IPS DF 4.7 (cell line): Measurements from ENCODE around the gene MX1.

Experiments used
- DNase-seq: peaks from one replicate; pipeline ENCODE4 v3.0.0-alpha.2; 2013; ENCODE audit warnings: low spot score; ENCODE audit errors: extremely low read depth

The MX1 gene

GRCh38 chr21:41431788-41432548 lies 5.9 kb downstream of the MX1 start:
- DNase-seq = no peak

- DNase-seq = no peak
Observed at GRCh38 chr21:41432562-41433460, 6.8 kb downstream of the MX1 start.

- DNase-seq = no peak
Observed at GRCh38 chr21:41433566-41433965, 7.5 kb downstream of the MX1 start.

DNA sequence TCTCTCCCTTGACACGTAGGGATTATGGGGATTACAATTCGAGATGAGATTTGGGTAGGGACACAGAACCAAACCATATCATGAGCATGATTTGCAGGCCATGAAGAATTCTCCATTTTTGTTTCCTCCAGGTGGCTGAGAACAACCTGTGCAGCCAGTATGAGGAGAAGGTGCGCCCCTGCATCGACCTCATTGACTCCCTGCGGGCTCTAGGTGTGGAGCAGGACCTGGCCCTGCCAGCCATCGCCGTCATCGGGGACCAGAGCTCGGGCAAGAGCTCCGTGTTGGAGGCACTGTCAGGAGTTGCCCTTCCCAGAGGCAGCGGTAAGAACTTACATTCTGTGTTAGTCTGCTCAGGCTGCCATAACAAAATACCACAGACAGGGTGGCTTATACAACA lies 9.7 kb downstream of the MX1 start:
- DNase-seq = no peak

- DNase-seq = no peak
Observed at GRCh38 chr21:41437729-41438128, 11.7 kb downstream of the MX1 start.

DNA sequence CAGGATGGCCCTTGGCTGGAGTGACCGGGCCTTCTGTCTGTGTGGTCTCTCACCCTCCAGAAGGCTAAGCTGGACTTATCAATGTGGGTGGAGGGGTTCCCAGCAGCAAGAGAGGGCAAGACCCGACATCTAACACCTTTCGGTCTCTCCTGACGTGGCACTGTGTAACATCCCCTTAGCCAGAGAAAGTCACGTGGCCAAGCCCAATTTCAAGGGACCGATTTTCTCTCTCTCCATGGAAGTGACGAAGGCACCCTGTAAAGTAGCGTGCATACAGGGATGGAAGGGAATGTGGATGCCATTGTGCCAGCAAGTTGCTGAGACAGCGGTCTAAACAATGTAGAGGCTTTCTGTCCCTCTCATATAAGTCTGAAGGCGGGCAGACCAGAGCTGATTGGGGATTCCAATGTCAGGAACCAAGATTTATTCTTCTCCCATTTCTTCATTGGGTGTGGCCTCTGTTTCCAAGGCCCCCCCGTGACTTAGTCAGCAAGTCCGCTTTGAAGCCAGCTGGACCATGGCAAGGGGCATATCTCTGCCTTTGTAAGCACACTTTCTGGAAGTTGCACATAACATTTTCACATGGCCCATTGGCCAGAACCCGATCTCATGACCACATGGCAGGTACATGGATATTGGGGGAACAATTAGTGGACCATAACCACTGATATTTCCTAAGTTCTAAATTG lies 12.5 kb downstream of the MX1 start:
- DNase-seq = no peak

DNA sequence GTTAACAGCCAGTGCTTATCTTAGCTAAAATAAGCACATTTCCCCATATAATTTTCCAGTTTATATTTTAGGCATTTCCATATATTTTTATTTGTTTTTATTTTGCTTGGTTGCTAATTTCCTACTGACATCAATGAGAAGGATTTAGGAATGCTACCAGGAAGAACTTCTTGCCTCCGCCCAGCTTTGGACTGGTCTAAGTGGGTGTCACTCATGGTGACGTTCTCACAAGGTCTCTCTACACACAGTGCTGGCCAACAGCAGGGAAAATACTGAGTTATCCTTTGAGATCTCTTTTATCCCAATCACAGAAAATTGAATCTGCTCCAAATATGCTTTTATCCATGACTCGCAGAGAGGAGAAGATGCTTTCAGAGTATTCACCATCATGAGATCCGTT lies 13.2 kb downstream of the MX1 start:
- DNase-seq = no peak

- no peak for DNase-seq
Observed at GRCh38 chr21:41441546-41441945, 15.5 kb downstream of the MX1 start.

DNA sequence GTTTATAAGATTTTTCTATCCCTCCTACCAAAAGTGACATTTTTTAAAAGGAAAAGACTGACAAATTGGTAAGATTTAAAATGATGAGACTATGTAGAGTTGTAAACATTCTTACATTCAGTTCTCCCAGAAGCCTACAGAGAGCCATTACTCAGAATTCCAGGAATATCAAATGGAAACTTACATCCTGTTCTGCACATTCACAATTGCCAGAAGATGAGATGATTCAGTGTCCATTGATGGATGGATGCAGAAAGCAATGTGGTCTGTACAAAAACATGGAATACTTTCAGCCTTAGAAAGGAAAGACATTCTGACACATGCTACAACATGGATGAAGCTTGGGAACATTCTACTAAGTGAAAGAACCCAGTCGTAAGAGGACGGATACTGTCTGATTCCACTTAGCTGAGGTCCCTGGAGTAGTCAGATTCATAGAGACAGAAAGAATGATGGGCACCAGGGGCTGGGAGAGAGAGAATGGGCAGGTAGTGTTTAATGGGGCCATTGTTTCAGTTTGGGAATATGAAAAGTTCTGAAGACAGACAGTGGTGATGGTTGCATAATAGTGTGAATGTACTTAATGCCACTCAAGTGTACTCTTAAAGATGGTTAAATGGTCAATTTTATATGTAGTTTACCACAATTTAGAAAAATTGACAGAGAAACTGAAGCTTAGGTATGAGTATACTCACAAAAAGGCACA lies 16.6 kb downstream of the MX1 start:
- no peak for DNase-seq

DNA sequence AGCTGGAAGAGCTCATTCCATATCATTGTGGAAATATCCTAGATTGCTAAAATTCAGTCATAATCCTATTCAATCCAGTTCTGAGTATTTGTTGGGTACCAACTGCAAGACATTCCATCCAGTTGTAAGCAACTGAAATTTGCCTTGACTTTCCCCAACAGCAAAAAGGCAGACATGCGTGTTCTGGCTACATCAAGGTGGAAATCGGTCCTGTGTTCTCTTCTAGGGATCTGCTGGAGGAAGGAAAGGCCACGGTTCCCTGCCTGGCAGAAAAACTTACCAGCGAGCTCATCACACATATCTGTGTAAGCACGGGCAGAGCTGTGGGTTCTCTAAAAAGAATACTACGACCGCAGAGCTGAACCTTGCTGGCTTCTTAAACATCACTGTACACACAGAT lies 17.5 kb downstream of the MX1 start:
- no peak for DNase-seq

DNA sequence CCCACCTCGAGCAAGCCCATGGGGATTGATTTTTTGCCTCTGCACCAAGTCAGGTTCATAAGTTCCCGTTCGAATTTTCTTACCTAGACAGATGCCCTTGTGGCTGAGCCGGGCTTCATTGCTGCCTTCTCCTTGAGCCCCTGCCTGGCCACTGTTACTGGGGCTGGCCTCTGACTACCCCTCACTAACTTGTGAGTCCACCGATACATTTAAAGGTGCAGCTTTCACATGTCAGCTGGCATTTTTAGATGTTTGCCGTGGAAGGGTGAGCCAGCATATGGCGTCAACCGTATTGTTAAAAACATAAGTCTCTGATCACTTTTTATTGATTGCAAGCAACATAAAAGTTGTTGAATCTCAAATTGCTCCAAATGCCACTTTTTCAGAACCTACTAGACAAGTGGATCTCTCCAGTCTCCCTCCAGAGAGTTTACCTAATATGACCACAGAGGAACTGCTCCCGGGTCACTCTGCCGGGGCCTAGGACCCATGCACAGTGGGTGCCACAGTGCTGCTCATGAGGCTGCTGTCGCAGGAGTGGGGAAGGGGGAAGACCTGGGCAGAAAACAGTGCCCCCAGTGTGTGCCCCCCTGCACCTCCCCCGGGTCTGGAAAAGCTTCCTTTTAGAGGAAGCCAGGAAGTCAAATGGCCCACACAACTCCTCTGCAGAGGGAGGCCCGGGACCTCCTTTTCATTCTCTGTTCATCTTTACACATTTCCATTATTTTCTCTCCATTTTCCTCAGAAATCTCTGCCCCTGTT lies 18.8 kb downstream of the MX1 start:
- DNase-seq = no peak

- DNase-seq = no peak
Observed at GRCh38 chr21:41445465-41445862, 19.4 kb downstream of the MX1 start.

GRCh38 chr21:41446586-41446985 lies 20.5 kb downstream of the MX1 start:
- no peak for DNase-seq

- no peak for DNase-seq
Observed at GRCh38 chr21:41447356-41447755, 21.3 kb downstream of the MX1 start.

GRCh38 chr21:41449613-41450012 lies 23.6 kb downstream of the MX1 start:
- no peak for DNase-seq

GRCh38 chr21:41451753-41452676 lies 26.0 kb downstream of the MX1 start:
- DNase-seq = no peak

DNA sequence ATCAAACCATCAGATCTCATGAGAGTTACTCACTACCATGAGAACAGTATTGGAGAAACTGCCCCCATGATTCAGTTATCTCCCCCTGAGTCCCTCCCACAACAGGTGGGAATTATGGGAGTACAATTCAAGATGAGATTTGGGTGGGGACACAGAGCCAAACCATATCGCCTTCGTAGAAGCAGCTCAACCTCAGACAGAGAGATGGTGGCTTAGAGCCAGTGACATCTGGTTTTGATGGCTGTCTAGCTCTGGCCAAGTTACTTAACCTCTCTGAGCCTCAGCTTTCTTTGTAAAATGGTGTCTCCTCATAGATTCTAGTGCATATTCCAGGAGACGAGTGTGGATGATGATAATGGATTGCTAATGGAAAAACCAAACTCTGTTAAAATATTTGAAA lies 27.2 kb downstream of the MX1 start:
- no peak for DNase-seq

DNA sequence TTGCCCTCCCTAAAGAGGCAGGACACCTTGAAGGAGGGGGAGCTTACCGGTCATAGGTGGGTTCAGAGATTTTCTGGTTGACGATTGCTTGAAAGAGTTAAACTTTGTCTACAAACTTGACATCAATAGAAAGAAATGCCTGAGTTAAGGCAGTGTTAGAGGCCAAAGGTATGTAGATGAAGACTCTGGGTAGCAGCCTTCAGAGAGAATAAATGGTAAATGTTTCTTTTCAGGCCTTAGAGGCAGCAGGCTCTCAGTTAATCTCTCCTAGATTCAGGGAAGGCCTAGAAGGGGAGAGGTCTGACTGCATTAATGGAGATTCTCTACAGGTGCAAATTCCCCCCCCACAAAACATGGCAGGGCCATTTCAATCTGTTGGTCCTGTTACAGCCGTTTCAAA lies 27.7 kb downstream of the MX1 start:
- DNase-seq = no peak

DNA sequence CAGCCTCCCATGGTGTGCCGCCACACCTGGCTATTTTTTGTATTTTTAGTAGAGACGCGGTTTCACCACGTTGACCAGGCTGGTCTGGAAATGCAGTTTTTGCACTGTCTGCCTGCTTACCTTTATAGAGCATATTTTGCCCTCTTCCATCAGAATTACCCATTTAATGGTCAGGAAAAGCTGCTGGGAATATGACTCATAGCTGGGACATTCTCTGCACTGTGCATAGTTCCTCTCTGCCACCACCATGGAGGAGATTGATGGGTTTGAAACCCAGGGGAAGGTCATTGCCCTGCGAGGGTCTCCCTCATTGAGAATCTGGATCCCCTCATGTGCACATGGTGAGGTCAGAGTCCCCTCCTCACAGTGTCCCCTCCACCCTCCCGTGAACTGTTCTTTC lies 32.1 kb downstream of the MX1 start:
- no peak for DNase-seq

- DNase-seq = no peak
Observed at GRCh38 chr21:41458559-41458958, 32.5 kb downstream of the MX1 start.
